ENCODE results near the gene TOE1.
"Not testable (repeated sequence)": the region's sequence is repeated elsewhere in the genome, so short reads cannot be mapped to it uniquely, and the experiment has no call there.

DNA sequence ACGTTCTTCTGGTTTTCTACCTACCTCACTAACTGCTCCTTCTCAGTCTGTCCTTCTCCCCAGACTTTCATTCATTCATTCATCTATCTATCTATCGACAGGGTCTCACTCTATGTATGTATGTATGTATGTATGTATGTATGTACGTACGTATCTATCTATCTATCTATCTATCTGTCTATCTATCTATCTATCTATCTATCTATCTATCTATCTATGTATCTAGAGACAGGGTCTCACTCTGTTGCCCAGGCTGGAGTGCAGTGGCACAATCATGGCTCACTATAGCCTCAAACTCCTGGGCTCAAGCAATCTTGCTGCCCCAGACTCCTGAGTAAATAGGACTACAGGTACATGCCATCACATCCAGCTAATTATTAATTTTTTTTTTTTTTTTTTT lies 44.2 kb downstream of the TOE1 start:
- TF ChIP-seq, protein P1, sequence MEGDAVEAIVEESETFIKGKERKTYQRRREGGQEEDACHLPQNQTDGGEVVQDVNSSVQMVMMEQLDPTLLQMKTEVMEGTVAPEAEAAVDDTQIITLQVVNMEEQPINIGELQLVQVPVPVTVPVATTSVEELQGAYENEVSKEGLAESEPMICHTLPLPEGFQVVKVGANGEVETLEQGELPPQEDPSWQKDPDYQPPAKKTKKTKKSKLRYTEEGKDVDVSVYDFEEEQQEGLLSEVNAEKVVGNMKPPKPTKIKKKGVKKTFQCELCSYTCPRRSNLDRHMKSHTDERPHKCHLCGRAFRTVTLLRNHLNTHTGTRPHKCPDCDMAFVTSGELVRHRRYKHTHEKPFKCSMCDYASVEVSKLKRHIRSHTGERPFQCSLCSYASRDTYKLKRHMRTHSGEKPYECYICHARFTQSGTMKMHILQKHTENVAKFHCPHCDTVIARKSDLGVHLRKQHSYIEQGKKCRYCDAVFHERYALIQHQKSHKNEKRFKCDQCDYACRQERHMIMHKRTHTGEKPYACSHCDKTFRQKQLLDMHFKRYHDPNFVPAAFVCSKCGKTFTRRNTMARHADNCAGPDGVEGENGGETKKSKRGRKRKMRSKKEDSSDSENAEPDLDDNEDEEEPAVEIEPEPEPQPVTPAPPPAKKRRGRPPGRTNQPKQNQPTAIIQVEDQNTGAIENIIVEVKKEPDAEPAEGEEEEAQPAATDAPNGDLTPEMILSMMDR (IDR thresholded peaks at IDR 0.05): not testable (repeated sequence)
- TF ChIP-seq POLR2A (IDR thresholded peaks at IDR 0.05); POLR2AphosphoS5 (IDR thresholded peaks at IDR 0.05; ENCODE audit: insufficient read depth in 1 of 2, low read depth in 1 of 2): not testable (repeated sequence)

Data from vagina (tissue), 2 donors.